Vagina (tissue), 2 donors: ENCODE results near the gene GMCL1.

Experiments
- CTCF ChIP-seq, 3 experiments: fragments of 450-650 bp in 2 of 3; fragments of 200-600 bp in 1 of 3; sonication (generic) in 1 of 3; IDR thresholded peaks; one replicate each; pipeline ENCODE4 v1.5.1; 2017 to 2019; ENCODE audit warnings: antibody characterized with exemption in 3 of 3, mild to moderate bottlenecking in 2 of 3, moderate library complexity in 2 of 3
- POLR2A ChIP-seq, 2 donors: fragments of 450-650 bp; IDR thresholded peaks; one replicate each; pipeline ENCODE4 v1.6.1; 2017; ENCODE audit warnings: antibody characterized with exemption in 2 of 2, mild to moderate bottlenecking in 2 of 2, moderate library complexity in 2 of 2

- TF ChIP-seq POLR2A (IDR thresholded peaks at IDR 0.05) (no peak), CTCF (IDR thresholded peaks at IDR 0.05) (no peak)
Observed at GRCh38 chr2:69797836-69798289, 31.6 kb upstream of the GMCL1 start.
